HAP-1 (cell line): ENCODE measurements around the gene PTRH1.

ENCODE experiments used
- DNase-seq, 2 experiments: peaks; one replicate each; pipeline ENCODE4 v3.0.0-alpha.2; 2016 to 2020; ENCODE audit warnings: low spot score in 2 of 2
- H3K27me3 ChIP-seq: fragments of 250-450 bp; sonication (Bioruptor Pico); 2 replicates; pipeline ENCODE4 v1.5.1; 2020; ENCODE audit warnings: low read depth, mild to moderate bottlenecking, moderate library complexity
- H3K36me3 ChIP-seq: fragments of 250-450 bp; sonication (Bioruptor Pico); replicated peaks from 2 replicates; pipeline ENCODE4 v1.5.1; 2020; ENCODE audit warnings: mild to moderate bottlenecking
- H3K4me1 ChIP-seq: fragments of 250-450 bp; sonication (Bioruptor Pico); 2 replicates; pipeline ENCODE4 v1.5.1; 2020; ENCODE audit warnings: mild to moderate bottlenecking
- H3K4me3 ChIP-seq: fragments of 250-450 bp; sonication (Bioruptor Pico); 2 replicates; pipeline ENCODE4 v1.5.1; 2020; ENCODE audit warnings: mild to moderate bottlenecking, moderate library complexity
- H3K9me3 ChIP-seq: fragments of 250-450 bp; sonication (Bioruptor Pico); 2 replicates; pipeline ENCODE4 v1.5.1; 2020; ENCODE audit warnings: mild to moderate bottlenecking, moderate library complexity
- in situ Hi-C: fragments of 300-500 bp; cut with MboI; formaldehyde crosslinking; loops from 3 replicates; pipeline ENCODE4 v1.14.3; 2020; ENCODE audit warnings: low sequenced_read_pairs, inconsistent platforms, mixed read lengths

Gene PTRH1

DNA sequence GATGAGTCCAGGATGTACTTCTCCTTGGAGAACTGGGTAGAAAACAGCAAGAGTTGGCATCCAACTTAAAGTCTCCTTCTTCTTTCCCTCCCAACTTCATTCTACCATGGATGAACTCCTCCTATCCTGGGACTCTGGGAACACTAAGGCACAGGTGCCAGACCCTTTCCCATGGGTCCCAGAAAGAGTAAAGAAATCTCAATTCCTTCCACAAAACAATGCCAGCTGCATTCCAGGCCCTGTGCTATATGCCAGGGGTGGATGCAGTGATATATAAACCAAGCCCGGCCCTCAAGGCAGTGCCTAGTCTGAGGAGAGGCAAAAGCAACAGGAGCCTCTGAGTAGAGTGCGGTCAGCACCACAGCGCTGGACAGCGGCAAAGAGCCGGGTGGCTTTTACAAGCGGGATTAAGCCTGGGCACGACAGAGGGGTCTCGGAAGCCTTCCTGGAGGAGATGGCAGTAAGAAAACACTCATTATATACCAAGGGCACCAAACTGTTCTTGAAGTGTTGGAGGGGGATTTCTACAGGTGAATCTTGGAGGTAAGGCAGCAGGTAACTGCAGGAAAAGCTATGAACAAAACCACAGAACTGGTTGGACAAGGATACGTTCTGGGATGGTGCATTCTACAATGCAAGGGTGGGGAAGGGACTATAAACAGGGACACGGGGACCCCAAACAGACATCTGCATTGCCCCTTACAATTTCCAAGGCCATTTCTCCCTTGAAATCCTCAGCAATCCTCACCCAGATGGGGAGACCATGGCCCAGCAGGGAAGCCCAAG lies 36.0 kb upstream of the PTRH1 start:
- no peaks in the 10 kb centered on the region for H3K36me3 ChIP-seq
- no peaks in the 10 kb centered on the region for H3K27me3 ChIP-seq
- H3K9me3 ChIP-seq, result no peaks in the 10 kb centered on the region
- in situ Hi-C loops, result no loop called here
- DNase-seq, result peak in 1 of 2 experiments; percentile 65
- no peak overlapping the region for H3K4me3 ChIP-seq
- H3K4me1 ChIP-seq, result no peaks in the 10 kb centered on the region

DNA sequence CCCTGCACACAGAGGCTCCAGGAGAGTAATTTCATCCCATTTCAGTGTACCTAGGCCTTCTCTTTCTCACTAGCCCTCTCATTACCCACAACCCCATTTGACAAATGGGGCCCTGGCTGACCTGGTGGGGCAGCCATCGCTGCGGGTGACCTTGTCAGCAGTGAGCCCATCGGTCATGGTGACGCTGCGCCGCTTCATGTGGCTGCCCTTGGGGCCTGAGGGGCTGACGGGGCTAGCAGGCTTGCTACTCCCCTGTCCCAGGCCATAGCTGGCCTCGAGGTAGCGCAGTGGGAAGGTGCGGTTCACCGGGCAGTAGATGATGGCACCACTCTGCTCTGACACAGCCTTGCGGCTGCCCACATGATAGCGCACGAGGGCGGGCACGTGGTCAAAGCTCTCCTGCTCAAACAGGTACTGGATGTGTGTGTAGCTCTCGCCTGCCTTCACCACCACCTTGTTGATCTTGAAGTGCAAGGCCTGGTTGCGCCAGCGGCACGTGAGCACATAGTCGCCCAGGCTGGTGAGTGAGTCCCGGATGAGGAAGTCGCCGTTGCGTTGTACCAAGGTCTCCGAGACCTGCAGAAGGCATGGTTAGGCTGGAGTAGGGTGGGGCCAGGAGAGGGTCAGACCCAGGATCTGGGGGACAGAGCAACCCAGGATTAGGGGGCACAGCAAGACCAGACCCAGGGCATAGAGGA lies 33.8 kb upstream of the PTRH1 start:
- no peak for DNase-seq
- H3K27me3 ChIP-seq, result no peaks in the 10 kb centered on the region
- no peaks in the 10 kb centered on the region for H3K36me3 ChIP-seq
- no peak overlapping the region for H3K4me3 ChIP-seq
- H3K9me3 ChIP-seq, result no peaks in the 10 kb centered on the region
- no peaks in the 10 kb centered on the region for H3K4me1 ChIP-seq
- in situ Hi-C loops, result no loop called here

DNA sequence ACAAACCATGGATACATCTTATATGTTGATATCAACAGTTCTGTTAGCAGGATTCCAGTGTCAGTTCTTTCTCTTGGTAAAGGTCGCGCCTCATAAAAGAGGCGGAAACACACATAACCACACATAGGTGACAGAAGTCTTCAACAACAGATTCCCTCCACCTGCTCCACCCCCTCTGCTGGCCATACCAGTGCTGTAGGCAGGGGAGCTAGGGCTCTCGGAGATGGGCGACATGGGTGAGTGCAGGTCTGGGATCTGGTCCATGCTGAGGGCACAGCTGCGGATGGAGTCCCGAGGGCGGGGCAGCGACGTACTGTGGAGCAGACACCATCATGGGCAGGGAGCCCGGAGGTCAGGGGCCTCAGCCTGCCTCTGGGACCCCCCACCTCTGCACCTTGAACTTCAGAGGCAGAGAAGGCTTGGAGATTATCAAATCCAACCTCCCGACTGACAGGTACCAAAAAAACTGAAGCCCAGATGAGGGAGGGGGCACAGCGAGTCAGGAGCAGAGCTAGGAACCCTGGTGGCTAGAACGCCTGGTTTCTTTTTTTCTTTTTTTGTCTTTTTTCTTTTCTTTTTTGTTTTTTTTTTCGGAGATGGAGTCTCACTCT lies 31.6 kb upstream of the PTRH1 start:
- no peak for DNase-seq
- H3K4me1 ChIP-seq, result no peaks in the 10 kb centered on the region
- no peaks in the 10 kb centered on the region for H3K9me3 ChIP-seq
- no peak overlapping the region for H3K4me3 ChIP-seq
- in situ Hi-C loops, result no loop called here
- no peaks in the 10 kb centered on the region for H3K27me3 ChIP-seq
- no peaks in the 10 kb centered on the region for H3K36me3 ChIP-seq

DNA sequence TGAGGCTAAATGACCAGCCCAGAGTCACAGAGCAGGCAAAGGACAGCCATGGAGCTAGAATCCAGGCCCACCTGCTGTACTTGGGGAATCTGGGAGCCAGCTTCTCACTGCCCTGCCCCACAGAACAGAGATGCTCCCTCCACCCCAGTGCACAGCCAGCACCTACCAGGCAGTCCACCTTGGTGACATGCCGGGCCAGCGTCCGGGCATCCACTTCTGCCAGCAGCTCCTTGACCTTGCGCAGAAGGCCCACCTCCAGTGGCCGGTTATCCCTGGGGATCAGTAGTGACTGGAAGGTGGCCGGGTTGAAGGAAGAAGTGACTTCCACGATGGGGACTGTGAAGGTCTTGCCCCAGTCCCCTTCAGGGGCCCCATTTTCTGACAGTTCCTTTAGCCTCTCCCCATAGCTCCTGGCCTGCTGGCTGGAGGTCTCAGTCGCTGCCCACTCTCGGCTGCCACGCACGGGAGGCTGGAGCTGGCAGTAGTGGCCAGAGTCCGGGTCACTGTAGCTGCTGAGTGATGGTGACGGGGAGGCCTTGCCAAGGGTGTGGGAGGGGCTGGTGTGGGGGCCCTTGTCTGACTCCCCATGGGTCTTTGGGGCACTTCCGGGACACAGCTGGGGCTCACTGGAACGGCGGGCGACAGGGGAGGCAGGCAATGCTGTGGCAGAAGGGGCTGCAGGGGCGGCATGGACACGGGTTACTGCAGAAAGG lies 29.1 kb upstream of the PTRH1 start:
- H3K4me3 ChIP-seq, result no peak overlapping the region
- H3K9me3 ChIP-seq, result no peaks in the 10 kb centered on the region
- in situ Hi-C loops, result no loop called here
- H3K36me3 ChIP-seq, result no peaks in the 10 kb centered on the region
- no peak for DNase-seq
- no peaks in the 10 kb centered on the region for H3K4me1 ChIP-seq
- H3K27me3 ChIP-seq, result no peaks in the 10 kb centered on the region

DNA sequence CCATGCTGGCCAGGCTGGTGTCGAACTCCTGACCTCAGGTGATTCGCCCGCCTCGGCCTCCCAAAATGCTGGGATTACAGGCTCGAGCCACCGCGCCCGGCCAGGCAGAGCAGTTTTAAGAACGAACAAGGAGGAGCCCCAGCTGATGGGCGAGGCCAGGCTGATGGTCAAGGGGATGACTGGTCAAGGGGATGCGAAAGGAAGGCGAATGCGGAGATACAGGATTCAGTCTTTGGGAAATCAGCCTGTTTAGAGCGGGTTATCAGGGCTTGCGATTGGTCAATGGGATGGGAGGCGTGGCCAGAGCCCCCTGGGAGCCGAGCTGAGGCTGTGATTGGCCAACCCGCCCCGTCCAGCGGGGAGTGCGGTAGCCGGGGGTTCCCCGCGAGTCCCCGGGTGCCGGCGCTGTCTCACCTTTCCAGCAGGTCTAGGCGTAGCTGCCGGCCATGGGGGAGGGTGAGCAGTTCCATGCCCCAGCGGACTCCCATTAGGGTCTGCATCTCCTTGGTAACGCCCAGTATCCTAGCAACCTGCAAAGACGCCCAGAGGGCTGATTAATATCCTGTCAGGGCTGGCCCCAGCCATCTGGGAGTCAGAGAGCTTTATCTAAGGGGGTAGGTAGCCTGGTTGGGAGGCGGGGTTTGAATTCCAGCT lies 27.1 kb upstream of the PTRH1 start:
- peak in 1 of 2 experiments; percentile 64 for DNase-seq
- in situ Hi-C loops, result no loop called here
- Histone ChIP-seq H3K9me3 (no peaks in the 10 kb centered on the region), H3K4me1 (no peaks in the 10 kb centered on the region), H3K27me3 (no peaks in the 10 kb centered on the region), H3K36me3 (no peaks in the 10 kb centered on the region), H3K4me3 (no peak overlapping the region)

DNA sequence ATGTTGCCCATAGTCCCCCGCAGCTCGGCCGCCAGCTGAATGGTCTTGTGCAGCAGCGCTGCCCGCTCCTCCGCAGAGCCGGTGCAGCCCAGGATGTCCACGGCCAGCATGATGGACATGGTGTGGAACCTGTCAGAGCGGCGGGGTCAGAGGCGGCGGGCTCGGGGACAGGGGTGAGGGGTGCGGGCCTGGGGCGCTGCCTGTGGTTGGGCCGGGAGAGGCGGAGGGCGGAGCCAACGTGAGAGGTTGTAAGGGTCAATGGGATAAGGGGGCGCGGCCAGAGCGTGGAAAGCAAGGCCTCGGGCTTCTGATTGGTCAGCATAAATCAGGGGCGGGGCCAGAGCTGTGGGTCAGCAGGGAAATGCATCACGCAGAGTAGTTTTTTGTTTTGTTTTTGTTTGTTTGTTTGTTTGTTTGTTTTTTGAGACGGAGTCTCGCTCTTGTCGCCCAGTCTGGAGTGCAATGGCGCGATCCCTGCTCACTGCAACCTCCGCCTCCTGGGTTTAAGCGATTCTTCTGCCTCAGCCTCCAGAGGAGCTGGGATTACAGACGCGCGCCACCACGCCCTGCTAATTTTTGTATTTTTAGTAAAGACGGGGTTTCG lies 26.5 kb upstream of the PTRH1 start:
- peak in 1 of 2 experiments; percentile 57 for DNase-seq

DNA sequence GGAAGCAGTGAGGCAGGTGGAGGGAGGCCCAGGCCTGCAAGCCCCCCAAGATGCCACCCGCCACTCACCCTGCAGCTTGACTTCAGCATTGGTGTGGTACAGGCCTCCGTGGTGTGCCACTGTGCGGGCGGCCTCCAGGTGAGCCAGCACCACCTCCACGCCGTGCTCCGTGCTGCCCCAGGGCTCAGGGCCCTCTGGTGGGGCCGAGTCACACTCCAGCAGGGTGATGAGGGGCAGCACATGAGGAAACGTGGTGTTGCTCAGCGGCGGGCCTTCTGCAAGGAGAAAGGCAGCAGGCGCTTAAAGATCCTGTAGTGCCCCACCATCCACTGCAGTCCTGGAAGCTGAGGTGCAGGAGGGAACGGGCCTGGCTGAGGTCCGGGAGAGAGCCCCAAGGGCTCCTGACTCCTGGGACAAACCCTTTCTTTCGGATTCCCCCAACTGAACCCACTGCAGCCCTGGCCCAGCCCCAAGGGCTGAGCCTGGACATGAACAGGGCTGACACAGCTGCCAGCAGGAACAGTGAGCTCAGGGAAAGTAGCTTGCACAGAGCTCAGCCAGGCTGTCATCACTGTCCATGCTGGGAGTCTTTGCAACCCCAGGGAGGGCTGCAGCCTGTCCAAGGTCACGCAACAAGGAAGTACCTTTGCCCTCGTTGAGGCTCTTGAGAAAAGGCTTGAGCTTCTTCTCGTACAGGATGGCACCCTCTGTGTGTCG lies 24.3 kb upstream of the PTRH1 start:
- in situ Hi-C loops, result loop anchor here (5.0 to 10.0 kb wide), 2 partner anchors 43 to 175 kb away; partner anchors contain the start of gene ST6GALNAC4
- H3K27me3 ChIP-seq, result no peaks in the 10 kb centered on the region
- no peak overlapping the region for H3K4me3 ChIP-seq
- H3K9me3 ChIP-seq, result no peaks in the 10 kb centered on the region
- peaks cover 4% of the 10 kb centered on the region for H3K4me1 ChIP-seq
- DNase-seq, result no peak
- no peaks in the 10 kb centered on the region for H3K36me3 ChIP-seq

More for the DNA sequence above, 26.5 kb upstream of the PTRH1 start:
- Histone ChIP-seq H3K4me3 (no peak overlapping the region), H3K9me3 (no peaks in the 10 kb centered on the region), H3K4me1 (no peaks in the 10 kb centered on the region), H3K36me3 (no peaks in the 10 kb centered on the region), H3K27me3 (no peaks in the 10 kb centered on the region)
- in situ Hi-C loops, result no loop called here

DNA sequence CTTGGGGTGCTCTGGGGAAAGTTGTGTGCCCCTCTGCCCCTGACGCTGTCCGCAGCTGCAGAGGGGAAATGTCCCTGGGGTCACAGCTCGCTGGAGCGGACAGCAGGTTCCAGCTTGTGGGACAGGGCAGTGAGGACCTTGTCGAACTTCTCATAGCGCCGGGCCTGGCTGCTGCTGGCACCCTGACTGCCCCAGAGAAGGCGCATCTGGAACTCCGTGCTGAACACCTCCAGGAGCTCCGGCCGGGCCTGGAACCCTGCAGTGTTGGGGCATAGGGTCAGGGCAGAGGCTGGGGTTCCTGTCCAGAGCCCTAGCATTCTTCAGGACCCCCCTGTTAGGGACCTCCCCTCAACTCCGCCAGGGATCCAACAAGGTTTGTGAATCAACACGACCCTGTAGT lies 23.2 kb upstream of the PTRH1 start:
- no peaks in the 10 kb centered on the region for H3K36me3 ChIP-seq
- peaks cover 8% of the 10 kb centered on the region for H3K4me1 ChIP-seq
- no peak overlapping the region for H3K4me3 ChIP-seq
- in situ Hi-C loops, result loop anchor here (5.0 to 10.0 kb wide), 2 partner anchors 44 to 176 kb away; partner anchors contain the start of gene ST6GALNAC4
- H3K27me3 ChIP-seq, result no peaks in the 10 kb centered on the region
- DNase-seq, result no peak
- H3K9me3 ChIP-seq, result no peaks in the 10 kb centered on the region

DNA sequence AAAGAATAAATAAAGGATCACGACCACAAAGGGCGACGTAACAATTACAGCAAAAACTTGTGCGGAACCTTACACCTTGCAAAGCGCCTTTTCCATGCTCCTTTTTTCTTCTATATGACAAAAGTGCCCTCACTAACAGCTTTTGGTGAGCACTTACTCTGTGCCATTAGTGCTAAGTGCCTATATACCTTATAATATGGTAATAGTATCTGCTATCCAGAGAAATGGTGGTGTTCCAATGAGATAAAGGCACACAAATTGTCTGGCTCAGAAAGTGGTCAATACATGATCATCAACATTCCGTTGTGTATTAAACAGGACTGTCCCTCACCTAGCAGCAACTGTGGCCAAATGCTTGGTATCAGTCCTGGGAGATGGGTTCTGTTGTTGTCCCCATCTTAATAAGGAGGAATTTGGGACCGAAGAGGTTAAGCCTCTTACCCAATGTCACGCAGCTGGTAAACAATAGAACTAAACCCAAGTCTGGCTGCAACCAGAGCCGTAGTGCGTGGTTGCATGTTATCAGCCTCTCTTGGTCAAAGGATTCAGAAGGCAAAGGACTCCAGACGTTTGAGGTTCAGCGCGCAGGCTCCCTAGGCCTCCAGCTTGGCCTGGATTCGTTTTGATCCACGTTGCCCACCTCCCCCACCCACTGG lies 20.2 kb upstream of the PTRH1 start:
- Histone ChIP-seq H3K9me3 (no peaks in the 10 kb centered on the region), H3K4me1 (peaks cover 8% of the 10 kb centered on the region), H3K36me3 (no peaks in the 10 kb centered on the region), H3K27me3 (no peaks in the 10 kb centered on the region), H3K4me3 (peak overlapping the region; percentile 57; the same call in 1 of the 2 replicates)
- in situ Hi-C loops, result loop anchor here (5.0 to 10.0 kb wide), 2 partner anchors 47 to 179 kb away; partner anchors contain the start of gene ST6GALNAC4
- no peak for DNase-seq

DNA sequence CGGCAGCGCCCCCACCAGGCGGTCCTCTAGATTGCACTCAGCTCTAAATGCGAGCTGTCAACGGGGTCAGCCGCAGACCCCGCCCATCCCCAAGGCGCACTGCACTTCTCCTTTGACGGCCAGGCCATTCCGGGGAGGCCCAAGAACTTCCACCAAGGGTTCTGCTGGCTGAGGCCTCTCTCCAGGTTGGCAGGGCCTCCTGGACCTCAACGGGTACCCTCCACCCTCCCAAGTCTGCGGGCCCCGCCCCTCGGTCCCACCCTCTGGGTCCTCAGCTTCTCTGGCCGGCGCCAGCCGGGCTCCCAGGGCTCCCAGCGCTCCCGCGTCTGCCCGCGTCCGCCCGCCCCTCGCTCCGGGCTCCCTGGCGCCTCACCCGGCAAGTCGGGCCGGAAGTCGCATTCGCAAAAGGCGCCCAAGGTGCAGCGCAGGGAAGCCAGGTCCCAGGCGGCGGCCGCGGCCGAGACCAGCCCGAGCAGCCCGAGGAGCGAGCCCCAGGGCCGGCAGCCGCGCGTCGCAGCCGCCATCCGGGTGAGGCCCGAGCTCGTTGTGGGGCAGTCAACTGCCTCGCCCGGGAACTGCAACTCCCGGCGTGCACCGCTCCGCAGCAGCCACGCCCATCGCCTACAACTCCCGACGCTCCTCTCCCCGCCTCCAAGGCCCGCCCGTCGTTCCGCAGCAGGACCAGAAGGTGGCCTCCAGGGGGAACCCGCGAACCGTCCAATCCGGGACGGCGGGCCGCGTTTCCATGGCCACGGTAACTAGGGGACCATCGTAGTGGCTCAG lies 19.5 kb upstream of the PTRH1 start, which contains the start of gene TOR2A:
TSS of gene TOR2A (minus strand) at position 548 of the 783 bp plus-strand sequence. CDS start at position 524, 24 bp downstream.
- Histone ChIP-seq H3K27me3 (no peaks in the 10 kb centered on the region), H3K9me3 (no peaks in the 10 kb centered on the region), H3K4me1 (peaks cover 8% of the 10 kb centered on the region), H3K36me3 (no peaks in the 10 kb centered on the region), H3K4me3 (peak within 1 kb of the TSS; percentile 57)
- DNase-seq, result peak; percentile 96 to 99
- in situ Hi-C loops, result loop anchor here (5.0 to 10.0 kb wide), 2 partner anchors 47 to 180 kb away; partner anchors contain the start of gene ST6GALNAC4

DNA sequence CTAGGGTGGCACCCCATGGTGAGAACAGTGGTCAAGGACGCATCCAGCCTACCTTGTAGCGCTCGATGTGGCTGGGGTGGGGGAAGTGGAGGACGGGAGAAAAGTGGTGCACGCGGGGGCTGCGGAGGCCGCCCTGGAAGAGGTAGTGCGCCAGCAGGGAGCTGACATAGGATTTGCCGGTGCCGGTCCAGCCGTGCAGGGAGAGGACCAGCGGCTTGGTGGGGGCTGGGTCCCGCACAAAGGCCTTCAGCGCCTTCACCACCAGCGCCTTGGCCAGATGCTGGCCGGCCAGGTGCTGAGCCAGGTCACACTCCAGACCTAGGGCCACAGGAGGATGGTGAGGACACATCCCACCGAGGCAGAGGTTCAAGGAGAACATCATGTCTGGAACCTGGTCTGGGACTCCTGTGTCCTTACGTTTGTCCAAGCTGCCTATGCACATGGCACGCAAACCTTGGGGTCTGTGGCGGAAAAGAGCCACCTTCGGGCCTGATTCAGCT lies 18.8 kb upstream of the PTRH1 start:
- DNase-seq, result no peak
- peaks cover 8% of the 10 kb centered on the region for H3K4me1 ChIP-seq
- no peaks in the 10 kb centered on the region for H3K9me3 ChIP-seq
- in situ Hi-C loops, result loop anchor here (10.0 kb wide), 1 partner anchor 181 kb away; the partner anchor contains the start of gene ST6GALNAC4
- H3K27me3 ChIP-seq, result no peaks in the 10 kb centered on the region
- peak overlapping the region; percentile 57 for H3K4me3 ChIP-seq
- H3K36me3 ChIP-seq, result no peaks in the 10 kb centered on the region
